HEK293 (cell line): ENCODE data around the gene ABI3BP.

ENCODE experiments used
- CTCF ChIA-PET: fragments of 350-600 bp; formaldehyde crosslinking; extraction: SDS; loops from one replicate; lab custom pipeline; 2021; ENCODE audit warnings: antibody characterized with exemption; lab: Yijun Ruan, JAX
- POLR2A ChIA-PET: fragments of 300-600 bp; formaldehyde crosslinking; extraction: SDS; loops from one replicate; lab custom pipeline; 2020; ENCODE audit warnings: antibody characterized with exemption, inconsistent platforms; lab: Yijun Ruan, JAX
- H3K27ac ChIP-seq: fragments of 200-500 bp; sonication (Bioruptor generic); 2 replicates; pipeline ENCODE4 v1.5.1; 2014; ENCODE audit warnings: low read depth, low read length, control low read depth, inconsistent platforms; ENCODE audit errors: extremely low read depth
- H3K36me3 ChIP-seq, 2 experiments: fragments of 200-500 bp in 1 of 2; sonication (Bioruptor generic) in 1 of 2; 1 replicate in 1 of 2; 2 replicates in 1 of 2; pipeline ENCODE4 v1.5.1; 2014 to 2017; ENCODE audit warnings: inconsistent platforms in 2 of 2, low read length in 2 of 2; ENCODE audit not compliant: control insufficient read depth in 2 of 2, insufficient read depth in 1 of 2
- H3K4me1 ChIP-seq: fragments of 200-500 bp; sonication (Bioruptor generic); 2 replicates; pipeline ENCODE4 v1.5.1; 2014; ENCODE audit warnings: mild to moderate bottlenecking, low read length, inconsistent platforms; ENCODE audit not compliant: control insufficient read depth, insufficient read depth
- H3K4me3 ChIP-seq: 2 replicates; pipeline ENCODE4 v1.5.1; 2011; ENCODE audit warnings: low read depth, mild to moderate bottlenecking, control low read depth, low read length, moderate library complexity
- H3K9me3 ChIP-seq: fragments of 200-500 bp; sonication (Bioruptor generic); 2 replicates; pipeline ENCODE4 v1.5.1; 2014; ENCODE audit warnings: low read depth, low read length, inconsistent platforms; ENCODE audit not compliant: control insufficient read depth, insufficient read depth
- EGR2 ChIP-seq: fragments of 450-650 bp; formaldehyde crosslinking; IDR thresholded peaks from 2 replicates; pipeline ENCODE4 v1.5.1; 2016; ENCODE audit warnings: low read depth, missing biosample characterization, missing genetic modification characterization
- HIC1 ChIP-seq: fragments of 450-650 bp; formaldehyde crosslinking; IDR thresholded peaks from 2 replicates; pipeline ENCODE4 v1.5.1; 2016; ENCODE audit warnings: missing biosample characterization, missing genetic modification characterization
- KLF8 ChIP-seq: fragments of 450-650 bp; formaldehyde crosslinking; IDR thresholded peaks from 2 replicates; pipeline ENCODE4 v1.5.1; 2016; ENCODE audit warnings: missing biosample characterization, missing genetic modification characterization
- PRDM2 ChIP-seq: fragments of 450-650 bp; formaldehyde crosslinking; IDR thresholded peaks from 2 replicates; pipeline ENCODE4 v1.5.1; 2016; ENCODE audit warnings: missing biosample characterization, missing genetic modification characterization, borderline replicate concordance
- REPIN1 ChIP-seq: fragments of 450-650 bp; formaldehyde crosslinking; IDR thresholded peaks from 2 replicates; pipeline ENCODE4 v1.5.1; 2017; ENCODE audit warnings: missing biosample characterization, missing genetic modification characterization, low read depth
- TRIM28 ChIP-seq: IDR thresholded peaks from 2 replicates; pipeline ENCODE4 v1.6.1; 2011; ENCODE audit warnings: low read length, control low read depth, borderline replicate concordance
- WT1 ChIP-seq: fragments of 450-650 bp; formaldehyde crosslinking; IDR thresholded peaks from 2 replicates; pipeline ENCODE4 v1.5.1; 2016; ENCODE audit warnings: missing biosample characterization, missing genetic modification characterization
- ZBTB21 ChIP-seq: fragments of 450-650 bp; formaldehyde crosslinking; IDR thresholded peaks from 2 replicates; pipeline ENCODE4 v1.5.1; 2017; ENCODE audit warnings: missing biosample characterization, missing genetic modification characterization
- ZBTB6 ChIP-seq: fragments of 450-650 bp; formaldehyde crosslinking; IDR thresholded peaks from 2 replicates; pipeline ENCODE4 v1.5.1; 2017; ENCODE audit warnings: missing biosample characterization, missing genetic modification characterization
- ZNF140 ChIP-seq: fragments of 450-650 bp; formaldehyde crosslinking; IDR thresholded peaks from 2 replicates; pipeline ENCODE4 v1.5.1; 2016; ENCODE audit warnings: missing biosample characterization, missing genetic modification characterization
- ZNF184 ChIP-seq: fragments of 450-650 bp; IDR thresholded peaks from 2 replicates; pipeline ENCODE4 v1.5.1; 2018; ENCODE audit warnings: missing biosample characterization, mild to moderate bottlenecking, missing genetic modification characterization
- ZNF23 ChIP-seq: fragments of 450-650 bp; formaldehyde crosslinking; IDR thresholded peaks from 2 replicates; pipeline ENCODE4 v1.5.1; 2016; ENCODE audit warnings: missing biosample characterization, missing genetic modification characterization, borderline replicate concordance
- ZNF324 ChIP-seq: fragments of 450-650 bp; formaldehyde crosslinking; IDR thresholded peaks from 2 replicates; pipeline ENCODE4 v1.5.1; 2016; ENCODE audit warnings: missing biosample characterization, missing genetic modification characterization
- ZNF423 ChIP-seq: fragments of 450-650 bp; formaldehyde crosslinking; IDR thresholded peaks from 2 replicates; pipeline ENCODE4 v1.5.1; 2016; ENCODE audit warnings: missing biosample characterization, missing genetic modification characterization
- ZNF433 ChIP-seq: fragments of 450-650 bp; formaldehyde crosslinking; IDR thresholded peaks from 2 replicates; pipeline ENCODE4 v1.5.1; 2016; ENCODE audit warnings: missing biosample characterization, missing genetic modification characterization, low read depth
- ZNF473 ChIP-seq: fragments of 450-650 bp; formaldehyde crosslinking; IDR thresholded peaks from 2 replicates; pipeline ENCODE4 v1.5.1; 2017; ENCODE audit warnings: missing biosample characterization, missing genetic modification characterization
- ZNF561 ChIP-seq: fragments of 450-650 bp; IDR thresholded peaks from 2 replicates; pipeline ENCODE4 v1.5.1; 2018; ENCODE audit warnings: missing biosample characterization, missing genetic modification characterization, borderline replicate concordance
- ZNF654 ChIP-seq: fragments of 450-650 bp; formaldehyde crosslinking; IDR thresholded peaks from 2 replicates; pipeline ENCODE4 v1.5.1; 2016; ENCODE audit warnings: low read depth, missing biosample characterization, missing genetic modification characterization
- ZNF707 ChIP-seq: fragments of 450-650 bp; formaldehyde crosslinking; IDR thresholded peaks from 2 replicates; pipeline ENCODE4 v1.5.1; 2016; ENCODE audit warnings: missing biosample characterization, missing genetic modification characterization
- ZSCAN30 ChIP-seq: fragments of 450-650 bp; IDR thresholded peaks from 2 replicates; pipeline ENCODE4 v1.5.1; 2018; ENCODE audit warnings: missing biosample characterization, mild to moderate bottlenecking, missing genetic modification characterization, moderate library complexity

The ABI3BP gene

GRCh38 chr3:100982710-100983109 lies 10.5 kb downstream of the ABI3BP start:
- no peaks in the 10 kb centered on the region for H3K4me1 ChIP-seq
- H3K4me3 ChIP-seq = no peak overlapping the region
- CTCF ChIA-PET = no interaction called here
- no peak overlapping the region for H3K27ac ChIP-seq
- TF ChIP-seq ZBTB21 (tag by site-specific recombination) = no peak
- no peak for TF ChIP-seq ZNF324
- no peak for TF ChIP-seq ZNF707
- TF ChIP-seq TRIM28 = no peak
- TF ChIP-seq ZNF423 (tag by site-specific recombination) = no peak
- no peak for TF ChIP-seq PRDM2
- TF ChIP-seq REPIN1 (tag by site-specific recombination) = no peak
- no peak for TF ChIP-seq ZSCAN30 (tag by site-specific recombination)
- no peak for TF ChIP-seq ZNF184
- no peak for TF ChIP-seq ZNF433 (tag by site-specific recombination)
- no peak for TF ChIP-seq WT1
- TF ChIP-seq ZNF654 (tag by site-specific recombination) = no peak
- no peak for TF ChIP-seq ZNF140 (tag by site-specific recombination)
- TF ChIP-seq KLF8 (tag by site-specific recombination) = no peak
- TF ChIP-seq ZNF473 (tag by site-specific recombination) = no peak
- no peak for TF ChIP-seq HIC1 (tag by site-specific recombination)
- no peak for TF ChIP-seq EGR2 (tag by site-specific recombination)
- no peak for TF ChIP-seq ZNF23 (tag by site-specific recombination)
- TF ChIP-seq ZNF561 (tag by site-specific recombination) = no peak
- no peak for TF ChIP-seq ZBTB6 (tag by site-specific recombination)
- POLR2A ChIA-PET = no interaction called here
- H3K36me3 ChIP-seq = no peaks in the 10 kb centered on the region
- H3K9me3 ChIP-seq = no peaks in the 10 kb centered on the region
